ENCODE data around the gene ARHGAP26. TPM values are rescaled to one million over a fixed set of nuclear protein-coding genes. Genes with fewer than 3 reads are reported as not detected.

The ARHGAP26 gene
- total RNA-seq, 5 donors from 2014 or later (not counting 1 experiment from before 2014, with no cell fraction given), result 22.8 to 49.3 (median 28.3) TPM

DNA sequence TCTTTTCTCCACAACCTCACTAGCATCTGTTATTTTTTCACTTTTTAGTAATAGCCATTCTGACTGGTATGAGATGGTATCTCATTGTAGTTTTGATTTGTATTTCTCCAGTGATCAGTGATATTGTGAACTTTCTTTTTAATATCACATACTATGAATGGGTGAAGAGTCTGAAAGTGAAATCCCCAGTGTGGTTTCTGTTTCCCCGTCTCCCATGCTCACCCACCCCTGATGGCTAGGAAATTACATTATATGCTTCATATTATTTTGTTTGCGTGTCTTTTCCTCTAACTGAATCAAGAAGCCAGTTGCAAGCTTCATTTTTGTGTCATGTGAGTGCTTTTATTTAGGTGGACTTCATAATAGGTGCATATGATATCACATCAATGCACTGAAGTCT, 171.1 kb downstream of the ARHGAP26 start:
- Mint-ChIP-seq H3K27ac (no peak overlapping the region), H3K4me1 (peaks cover 14 to 20% (median 15%) of the 10 kb centered on the region in 3 donors), H3K4me3 (no peak overlapping the region), H3K9me3 (no peaks in the 10 kb centered on the region), H3K27me3 (no peaks in the 10 kb centered on the region), H3K36me3 (peaks cover 28% of the 10 kb centered on the region)
- H3K9me3 ChIP-seq, result no peaks in the 10 kb centered on the region
- no peaks in the 10 kb centered on the region for H3K36me3 ChIP-seq (ENCODE audit: control insufficient read depth in 2 of 2, extremely low read depth in 1 of 2, insufficient read depth in 1 of 2, low read length in 1 of 2)
- ChIA-PET CTCF (no interaction called here), POLR2A (no interaction called here)
- no CpG with 5 or more reads among the region's 2 CpGs for WGBS (ENCODE audit: insufficient coverage)
- no peaks in the 10 kb centered on the region for H3K4me1 ChIP-seq (ENCODE audit: control insufficient read depth in 1 of 2, extremely low read depth in 1 of 2, insufficient read depth in 2 of 2, low read length in 2 of 2)
- no peak overlapping the region for H3K4me3 ChIP-seq (ENCODE audit: control insufficient read depth in 1 of 2, extremely low read depth in 1 of 2, low read length in 1 of 2)
- DNase-seq (no peak), ATAC-seq (replicated peaks in 1 of 4) (no peak)
- no peak overlapping the region for H3K27ac ChIP-seq (ENCODE audit: low read length)
- no peaks in the 10 kb centered on the region for H3K27me3 ChIP-seq (replicated peaks in 1 of 2; ENCODE audit: control insufficient read depth in 2 of 2, extremely low read depth in 1 of 2, insufficient read depth in 2 of 2, low read length in 1 of 2)

DNA sequence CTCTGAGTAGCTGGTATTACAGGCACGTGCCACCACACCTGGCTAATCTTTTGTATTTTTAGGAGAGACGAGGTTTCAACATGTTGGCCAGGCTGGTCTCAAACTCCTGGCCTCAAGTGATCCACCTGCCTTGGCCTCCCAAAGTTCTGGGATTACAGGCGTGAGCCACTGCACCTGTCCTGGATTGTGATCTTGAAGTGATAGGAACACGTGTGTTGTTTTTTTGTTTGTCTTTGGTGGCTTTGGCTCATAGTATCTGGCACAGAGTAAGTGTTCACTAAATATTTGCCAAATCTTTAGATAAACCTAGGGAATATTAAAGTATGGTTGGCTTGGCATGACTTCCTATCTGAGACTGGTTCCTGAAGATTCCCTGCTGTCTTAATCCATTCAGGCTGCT, 172.7 kb downstream of the ARHGAP26 start:
- H3K27me3 Mint-ChIP-seq, result no peaks in the 10 kb centered on the region
- no peak overlapping the region for H3K4me3 Mint-ChIP-seq
- ChIA-PET CTCF (no interaction called here), POLR2A (no interaction called here)
- peaks cover 26% of the 10 kb centered on the region for H3K36me3 Mint-ChIP-seq
- no peak for DNase-seq
- no peak for ATAC-seq (replicated peaks in 1 of 4)
- Histone ChIP-seq H3K27me3 (replicated peaks in 1 of 2; ENCODE audit: control insufficient read depth in 2 of 2, extremely low read depth in 1 of 2, insufficient read depth in 2 of 2, low read length in 1 of 2) (no peaks in the 10 kb centered on the region), H3K4me3 (ENCODE audit: control insufficient read depth in 1 of 2, extremely low read depth in 1 of 2, low read length in 1 of 2) (no peak overlapping the region), H3K27ac (ENCODE audit: low read length) (no peak overlapping the region), H3K4me1 (ENCODE audit: control insufficient read depth in 1 of 2, extremely low read depth in 1 of 2, insufficient read depth in 2 of 2, low read length in 2 of 2) (peaks cover 0 to 4% of the 10 kb centered on the region in 2 experiments), H3K9me3 (no peaks in the 10 kb centered on the region), H3K36me3 (ENCODE audit: control insufficient read depth in 2 of 2, extremely low read depth in 1 of 2, insufficient read depth in 1 of 2, low read length in 1 of 2) (no peaks in the 10 kb centered on the region)
- 100% methylated on average over 3 of the region's 4 CpGs for WGBS (ENCODE audit: insufficient coverage)
- peaks cover 17 to 30% (median 21%) of the 10 kb centered on the region in 3 donors for H3K4me1 Mint-ChIP-seq
- no peaks in the 10 kb centered on the region for H3K9me3 Mint-ChIP-seq
- no peak overlapping the region for H3K27ac Mint-ChIP-seq

GRCh38 chr5:142944140-142944539, 174.0 kb downstream of the ARHGAP26 start:
- Mint-ChIP-seq H3K27ac (no peak overlapping the region), H3K4me3 (no peak overlapping the region), H3K27me3 (no peaks in the 10 kb centered on the region), H3K36me3 (peaks cover 22% of the 10 kb centered on the region), H3K9me3 (no peaks in the 10 kb centered on the region), H3K4me1 (peaks cover 20 to 30% (median 21%) of the 10 kb centered on the region in 3 donors)
- no peaks in the 10 kb centered on the region for H3K27me3 ChIP-seq (replicated peaks in 1 of 2; ENCODE audit: control insufficient read depth in 2 of 2, extremely low read depth in 1 of 2, insufficient read depth in 2 of 2, low read length in 1 of 2)
- ChIA-PET POLR2A (no interaction called here), CTCF (interaction anchor here in 1 of 2 donors (1.1 kb wide), 1 partner anchor 18 kb away, joined by 3 read pairs; no protein-coding TSS in a partner anchor)
- no peaks in the 10 kb centered on the region for H3K36me3 ChIP-seq (ENCODE audit: control insufficient read depth in 2 of 2, extremely low read depth in 1 of 2, insufficient read depth in 1 of 2, low read length in 1 of 2)
- H3K4me1 ChIP-seq (ENCODE audit: control insufficient read depth in 1 of 2, extremely low read depth in 1 of 2, insufficient read depth in 2 of 2, low read length in 2 of 2), result peaks cover 0 to 4% of the 10 kb centered on the region in 2 experiments
- WGBS (ENCODE audit: insufficient coverage), result no CpG with 5 or more reads among the region's 1 CpG
- H3K27ac ChIP-seq (ENCODE audit: low read length), result no peak overlapping the region
- no peak overlapping the region for H3K4me3 ChIP-seq (ENCODE audit: control insufficient read depth in 1 of 2, extremely low read depth in 1 of 2, low read length in 1 of 2)
- DNase-seq, result no peak
- ATAC-seq (replicated peaks in 1 of 4), result no peak
- H3K9me3 ChIP-seq, result no peaks in the 10 kb centered on the region

GRCh38 chr5:142945321-142945720, 175.1 kb downstream of the ARHGAP26 start:
- Mint-ChIP-seq H3K4me3 (no peak overlapping the region), H3K27me3 (no peaks in the 10 kb centered on the region), H3K36me3 (peaks cover 25% of the 10 kb centered on the region), H3K27ac (peak overlapping the region in 1 of 2 donors; percentile 36), H3K9me3 (no peaks in the 10 kb centered on the region), H3K4me1 (peaks cover 30 to 34% (median 30%) of the 10 kb centered on the region in 3 donors)
- DNase-seq, result no peak
- Histone ChIP-seq H3K4me3 (ENCODE audit: control insufficient read depth in 1 of 2, extremely low read depth in 1 of 2, low read length in 1 of 2) (no peak overlapping the region), H3K9me3 (no peaks in the 10 kb centered on the region), H3K27me3 (replicated peaks in 1 of 2; ENCODE audit: control insufficient read depth in 2 of 2, extremely low read depth in 1 of 2, insufficient read depth in 2 of 2, low read length in 1 of 2) (no peaks in the 10 kb centered on the region), H3K36me3 (ENCODE audit: control insufficient read depth in 2 of 2, extremely low read depth in 1 of 2, insufficient read depth in 1 of 2, low read length in 1 of 2) (no peaks in the 10 kb centered on the region), H3K4me1 (ENCODE audit: control insufficient read depth in 1 of 2, extremely low read depth in 1 of 2, insufficient read depth in 2 of 2, low read length in 2 of 2) (peaks cover 0 to 4% of the 10 kb centered on the region in 2 experiments), H3K27ac (ENCODE audit: low read length) (no peak overlapping the region)
- ATAC-seq (replicated peaks in 1 of 4), result no peak
- no CpG with 5 or more reads among the region's 3 CpGs for WGBS (ENCODE audit: insufficient coverage)
- POLR2A ChIA-PET, result interaction anchor here in 1 of 2 donors (0.6 kb wide), 1 partner anchor 649 kb away, joined by 3 read pairs; no protein-coding TSS in a partner anchor
- CTCF ChIA-PET, result no interaction called here

DNA sequence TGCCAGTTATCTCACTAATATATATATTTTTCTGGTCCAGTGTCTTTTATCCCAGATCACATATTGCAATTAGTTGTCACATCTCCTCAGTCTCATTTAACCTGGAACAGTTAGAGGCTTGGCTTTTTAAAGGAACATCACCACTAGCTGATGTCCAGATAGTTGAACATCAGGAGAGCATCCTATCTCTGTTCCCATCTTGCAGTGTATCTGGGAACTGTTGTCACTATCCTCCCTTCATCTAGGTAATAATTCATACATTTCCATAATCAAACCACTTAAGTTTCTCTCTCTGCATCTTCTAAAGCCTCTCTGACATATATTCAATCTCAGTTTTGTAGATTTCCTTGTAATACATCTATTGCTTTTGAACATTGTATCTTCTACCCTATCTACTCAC, 175.7 kb downstream of the ARHGAP26 start:
- peaks cover 25% of the 10 kb centered on the region for H3K36me3 Mint-ChIP-seq
- peaks cover 30 to 34% (median 34%) of the 10 kb centered on the region in 3 donors for H3K4me1 Mint-ChIP-seq
- ChIA-PET CTCF (no interaction called here), POLR2A (interaction anchor here in 1 of 2 donors (0.6 kb wide), 1 partner anchor 17 kb away, joined by 4 read pairs; no protein-coding TSS in a partner anchor)
- no peaks in the 10 kb centered on the region for H3K9me3 Mint-ChIP-seq
- no peak overlapping the region for H3K27ac ChIP-seq (ENCODE audit: low read length)
- no peak overlapping the region for H3K4me3 ChIP-seq (ENCODE audit: control insufficient read depth in 1 of 2, extremely low read depth in 1 of 2, low read length in 1 of 2)
- H3K4me3 Mint-ChIP-seq, result no peak overlapping the region
- H3K27me3 Mint-ChIP-seq, result no peaks in the 10 kb centered on the region
- H3K27me3 ChIP-seq (replicated peaks in 1 of 2; ENCODE audit: control insufficient read depth in 2 of 2, extremely low read depth in 1 of 2, insufficient read depth in 2 of 2, low read length in 1 of 2), result no peaks in the 10 kb centered on the region
- no peaks in the 10 kb centered on the region for H3K9me3 ChIP-seq
- H3K36me3 ChIP-seq (ENCODE audit: control insufficient read depth in 2 of 2, extremely low read depth in 1 of 2, insufficient read depth in 1 of 2, low read length in 1 of 2), result no peaks in the 10 kb centered on the region
- no peak overlapping the region for H3K27ac Mint-ChIP-seq
- DNase-seq (no peak), ATAC-seq (replicated peaks in 1 of 4) (no peak)
- peaks cover 0 to 4% of the 10 kb centered on the region in 2 experiments for H3K4me1 ChIP-seq (ENCODE audit: control insufficient read depth in 1 of 2, extremely low read depth in 1 of 2, insufficient read depth in 2 of 2, low read length in 2 of 2)

DNA sequence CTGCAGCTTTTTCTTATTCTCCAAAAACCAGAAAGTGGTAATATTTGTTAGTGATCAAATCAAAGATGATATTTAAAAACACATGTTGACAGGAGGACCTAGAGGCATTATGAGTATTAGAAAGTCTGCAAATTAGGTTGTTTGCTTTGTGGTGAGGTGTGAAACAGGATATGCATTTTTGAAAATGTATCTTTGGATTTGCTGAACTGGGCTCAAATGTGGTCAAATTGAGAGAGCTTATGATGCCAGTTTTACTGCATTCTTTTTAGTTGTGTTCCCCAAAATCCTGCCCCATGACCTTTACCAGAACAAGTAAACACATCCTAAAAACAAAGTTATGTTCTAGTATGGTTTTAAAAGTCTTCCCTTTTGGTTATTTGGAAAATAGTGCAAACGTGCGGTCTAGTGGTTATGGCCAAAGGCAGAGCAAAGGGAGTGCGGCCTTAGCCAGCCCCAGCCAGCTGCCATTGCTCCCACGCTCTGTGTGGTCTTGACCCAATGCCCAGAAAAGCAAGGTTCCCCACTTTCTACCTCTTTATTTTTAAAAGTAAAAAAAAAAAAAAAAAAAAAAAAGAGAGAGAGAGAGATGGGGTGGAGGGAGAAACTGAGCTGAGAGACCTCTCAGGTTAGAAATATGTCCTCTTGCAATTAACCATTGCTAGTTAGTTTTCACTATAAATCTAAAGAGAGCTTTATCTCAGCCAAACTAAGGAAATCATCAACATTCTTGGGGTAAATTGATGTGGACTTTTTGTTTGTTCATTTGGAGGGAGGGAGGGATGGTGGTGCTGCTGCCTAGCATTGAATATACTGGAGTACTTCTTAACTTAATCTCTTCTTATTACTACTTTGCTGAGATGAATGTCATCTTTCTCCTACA, 176.6 kb downstream of the ARHGAP26 start:
- peaks cover 0 to 7% of the 10 kb centered on the region in 2 experiments for H3K4me1 ChIP-seq (ENCODE audit: control insufficient read depth in 1 of 2, extremely low read depth in 1 of 2, insufficient read depth in 2 of 2, low read length in 2 of 2)
- Mint-ChIP-seq H3K27ac (no peak overlapping the region), H3K4me3 (no peak overlapping the region), H3K4me1 (peaks cover 27 to 34% (median 27%) of the 10 kb centered on the region in 3 donors), H3K27me3 (no peaks in the 10 kb centered on the region), H3K36me3 (peaks cover 25% of the 10 kb centered on the region), H3K9me3 (no peaks in the 10 kb centered on the region)
- no peaks in the 10 kb centered on the region for H3K27me3 ChIP-seq (replicated peaks in 1 of 2; ENCODE audit: control insufficient read depth in 2 of 2, extremely low read depth in 1 of 2, insufficient read depth in 2 of 2, low read length in 1 of 2)
- no peaks in the 10 kb centered on the region for H3K9me3 ChIP-seq
- no peak overlapping the region for H3K27ac ChIP-seq (ENCODE audit: low read length)
- H3K36me3 ChIP-seq (ENCODE audit: control insufficient read depth in 2 of 2, extremely low read depth in 1 of 2, insufficient read depth in 1 of 2, low read length in 1 of 2), result no peaks in the 10 kb centered on the region
- POLR2A ChIA-PET, result interaction anchor here (0.6 kb wide), 5 partner anchors 18 to 281 kb away, joined by 3 to 8 read pairs (median 4); no protein-coding TSS in a partner anchor
- H3K4me3 ChIP-seq (ENCODE audit: control insufficient read depth in 1 of 2, extremely low read depth in 1 of 2, low read length in 1 of 2), result no peak overlapping the region
- CTCF ChIA-PET, result interaction anchor here (0.6 to 0.8 kb wide), 4 partner anchors 11 to 278 kb away, joined by 3 to 8 read pairs (median 4); no protein-coding TSS in a partner anchor
- ATAC-seq (replicated peaks in 1 of 4) (no peak), DNase-seq (no peak)
- no CpG with 5 or more reads among the region's 4 CpGs for WGBS (ENCODE audit: insufficient coverage)
